Measurements from ENCODE around the gene DUS2. TPM values are rescaled to one million over a fixed set of nuclear protein-coding genes. Genes with fewer than 3 reads are reported as not detected.
"Not testable (repeated sequence)": the region's sequence is repeated elsewhere in the genome, so short reads cannot be mapped to it uniquely, and the experiment has no call there.

DUS2 gene
- total RNA-seq, 4 donors from 2014 or later, result 9.2 to 13.1 (median 11.2) TPM

DNA sequence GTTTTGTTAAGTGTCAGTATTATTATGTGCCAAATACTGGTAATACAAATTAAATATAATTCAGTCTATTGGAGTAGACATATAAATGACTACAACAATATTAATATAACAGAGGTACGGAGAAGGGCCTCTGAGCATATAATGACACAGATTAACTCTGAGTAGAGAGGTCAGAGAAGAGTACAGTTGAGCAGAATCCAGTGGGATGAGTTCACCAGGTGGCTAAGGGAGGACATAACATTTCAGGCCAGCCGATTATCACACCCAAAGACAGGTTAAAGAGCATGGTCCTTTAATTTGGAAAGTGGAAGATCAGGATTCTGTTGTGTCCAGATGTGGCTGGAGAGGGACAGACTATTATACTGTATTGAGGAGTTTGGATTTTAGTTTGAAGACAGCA is 73.4 kb downstream of the DUS2 start:
- in situ Hi-C loops (cut with MboI; ENCODE audit: low pct_ligation_motif_present in 1 of 4, low pct_unique_long_range_greater_than_20kb in 1 of 4, low sequenced_read_pairs in 3 of 4), result loop anchor here in 2 of 4 donors (5.0 to 25.0 kb wide), 2 partner anchors 46 to 141 kb away; partner anchors contain the start of genes ESRP2 (in 1 of the 2) and PLA2G15 (in 1 of the 2)
- H3K27ac ChIP-seq, result no peak overlapping the region
- no peak for TF ChIP-seq POLR2A (IDR thresholded peaks at IDR 0.05)
- no peak for TF ChIP-seq EP300 (IDR thresholded peaks at IDR 0.05; ENCODE audit: low read depth)
- no peak for TF ChIP-seq CTCF (IDR thresholded peaks at IDR 0.05)
- TF ChIP-seq POLR2AphosphoS5 (IDR thresholded peaks at IDR 0.05), result no peak
- H3K9me3 ChIP-seq, result no peaks in the 10 kb centered on the region
- intact Hi-C loops (cut with DNase I; ENCODE audit: low total_unique reads), result no loop called here
- H3K4me3 ChIP-seq, result no peak overlapping the region
- no peaks in the 10 kb centered on the region for H3K27me3 ChIP-seq
- peaks cover 0 to 43% (median 9%) of the 10 kb centered on the region in 4 donors for H3K4me1 ChIP-seq
- DNase-seq, result no peak
- WGBS, 2 donors (ENCODE audit: low coverage in 1 of 2), result 91 to 100% methylated on average over 2 of the region's 2 CpGs
- no peaks in the 10 kb centered on the region for H3K36me3 ChIP-seq

DNA sequence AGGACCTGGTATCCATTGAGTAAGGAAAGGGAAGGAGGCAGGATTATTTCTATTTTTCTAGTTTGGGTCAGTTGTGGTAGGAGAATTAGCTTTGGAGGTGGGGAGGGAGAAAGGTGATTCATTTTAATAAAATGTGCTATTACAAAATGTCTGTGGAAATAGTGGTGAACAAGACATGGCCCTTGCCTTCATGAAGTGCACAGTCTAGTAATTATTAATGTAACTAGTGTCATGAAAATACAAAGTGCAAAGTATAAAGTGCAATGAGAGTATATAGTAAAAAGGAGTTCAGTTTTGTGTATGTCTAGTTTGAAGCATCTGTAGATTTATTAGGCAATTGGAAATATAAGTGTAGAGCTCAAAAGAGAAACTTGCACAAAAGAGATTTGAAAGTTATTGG is 74.0 kb downstream of the DUS2 start:
- in situ Hi-C loops (cut with MboI; ENCODE audit: low pct_ligation_motif_present in 1 of 4, low pct_unique_long_range_greater_than_20kb in 1 of 4, low sequenced_read_pairs in 3 of 4), result loop anchor here in 2 of 4 donors (5.0 to 25.0 kb wide), 2 partner anchors 45 to 140 kb away; partner anchors contain the start of genes ESRP2 (in 1 of the 2) and PLA2G15 (in 1 of the 2)
- no peaks in the 10 kb centered on the region for H3K9me3 ChIP-seq
- intact Hi-C loops (cut with DNase I; ENCODE audit: low total_unique reads), result no loop called here
- H3K4me1 ChIP-seq, result peaks cover 0 to 37% (median 4%) of the 10 kb centered on the region in 4 donors
- TF ChIP-seq POLR2A (IDR thresholded peaks at IDR 0.05) (no peak), EP300 (IDR thresholded peaks at IDR 0.05; ENCODE audit: low read depth) (no peak), POLR2AphosphoS5 (IDR thresholded peaks at IDR 0.05) (no peak), CTCF (IDR thresholded peaks at IDR 0.05) (no peak)
- H3K27me3 ChIP-seq, result no peaks in the 10 kb centered on the region
- H3K36me3 ChIP-seq, result no peaks in the 10 kb centered on the region
- DNase-seq, result no peak
- no peak overlapping the region for H3K4me3 ChIP-seq
- no peak overlapping the region for H3K27ac ChIP-seq

DNA sequence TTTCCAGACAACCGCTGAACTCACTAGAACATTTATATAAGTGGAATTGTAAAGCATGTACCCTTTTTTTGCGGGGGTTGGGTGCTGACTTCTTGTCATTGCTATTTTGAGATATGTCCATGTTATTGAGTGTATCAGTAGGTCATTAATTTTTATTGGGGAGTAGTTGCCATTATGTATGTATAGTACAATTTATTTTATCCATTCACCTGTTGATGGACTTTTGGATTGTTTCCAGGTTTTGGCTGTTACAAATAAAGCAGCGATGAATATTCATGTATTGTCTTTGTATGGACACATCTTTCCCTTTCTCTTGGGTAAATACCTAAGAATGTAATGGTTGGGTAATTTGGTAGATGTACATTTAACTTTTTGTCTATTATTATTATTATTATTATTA is 74.8 kb downstream of the DUS2 start:
- DNase-seq, result no peak
- TF ChIP-seq CTCF (IDR thresholded peaks at IDR 0.05) (no peak), POLR2AphosphoS5 (IDR thresholded peaks at IDR 0.05) (no peak), EP300 (IDR thresholded peaks at IDR 0.05; ENCODE audit: low read depth) (no peak)
- H3K9me3 ChIP-seq, result no peaks in the 10 kb centered on the region
- no peak overlapping the region for H3K4me3 ChIP-seq
- no peaks in the 10 kb centered on the region for H3K36me3 ChIP-seq
- WGBS, 2 donors (ENCODE audit: low coverage in 1 of 2), result 87 to 95% methylated on average over 2 to 3 of the region's 3 CpGs
- peaks cover 0 to 33% (median 2%) of the 10 kb centered on the region in 4 donors for H3K4me1 ChIP-seq
- H3K27ac ChIP-seq, result no peak overlapping the region
- intact Hi-C loops (cut with DNase I; ENCODE audit: low total_unique reads), result no loop called here
- in situ Hi-C loops (cut with MboI; ENCODE audit: low pct_ligation_motif_present in 1 of 4, low pct_unique_long_range_greater_than_20kb in 1 of 4, low sequenced_read_pairs in 3 of 4), result loop anchor here in 2 of 4 donors (5.0 to 25.0 kb wide), 2 partner anchors 44 to 139 kb away; partner anchors contain the start of genes ESRP2 (in 1 of the 2) and PLA2G15 (in 1 of the 2)
- no peaks in the 10 kb centered on the region for H3K27me3 ChIP-seq

DNA sequence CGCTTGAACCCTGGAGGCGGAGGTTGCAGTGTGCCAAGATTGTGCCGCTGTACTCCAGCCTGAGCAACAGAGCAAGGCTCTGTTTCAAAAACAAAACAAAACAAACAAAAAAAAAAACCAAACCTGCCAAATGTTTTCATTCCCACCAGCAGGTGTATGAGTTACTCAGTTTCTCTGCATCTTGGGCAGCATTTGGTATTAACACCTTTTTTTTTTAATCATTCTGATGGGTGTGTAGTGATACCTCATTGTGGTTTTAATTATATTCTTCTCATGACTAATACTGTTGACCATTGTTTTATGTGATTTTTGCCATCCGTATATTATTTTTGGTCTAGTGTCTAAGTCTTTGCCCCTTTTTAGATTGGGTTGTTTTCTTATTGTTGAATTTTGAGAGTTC is 77.4 kb downstream of the DUS2 start:
- Histone ChIP-seq H3K36me3 (no peaks in the 10 kb centered on the region), H3K9me3 (no peaks in the 10 kb centered on the region), H3K27ac (no peak overlapping the region), H3K4me3 (no peak overlapping the region), H3K27me3 (no peaks in the 10 kb centered on the region), H3K4me1 (peaks cover 0 to 11% (median 1%) of the 10 kb centered on the region in 4 donors)
- whole genome bisulfite sequencing, 2 donors (ENCODE audit: low coverage in 1 of 2), result 84 to 89% methylated on average over 4 of the region's 4 CpGs
- in situ Hi-C loops (cut with MboI; ENCODE audit: low pct_ligation_motif_present in 1 of 4, low pct_unique_long_range_greater_than_20kb in 1 of 4, low sequenced_read_pairs in 3 of 4) (no loop called here), intact Hi-C loops (cut with DNase I; ENCODE audit: low total_unique reads) (no loop called here)
- no peak for DNase-seq
- no peak for TF ChIP-seq EP300 (IDR thresholded peaks at IDR 0.05; ENCODE audit: low read depth)

- 90 to 94% methylated on average over 3 of the region's 3 CpGs for WGBS, 2 donors (ENCODE audit: low coverage in 1 of 2)
- H3K9me3 ChIP-seq, result peaks cover 0 to 11% of the 10 kb centered on the region in 2 donors
- no peaks in the 10 kb centered on the region for H3K36me3 ChIP-seq
- no peak for DNase-seq
- H3K27ac ChIP-seq, result no peak overlapping the region
- no peak overlapping the region for H3K4me3 ChIP-seq
- in situ Hi-C loops (cut with MboI; ENCODE audit: low pct_ligation_motif_present in 1 of 4, low pct_unique_long_range_greater_than_20kb in 1 of 4, low sequenced_read_pairs in 3 of 4), result no loop called here
- intact Hi-C loops (cut with DNase I; ENCODE audit: low total_unique reads), result no loop called here
- TF ChIP-seq POLR2A (IDR thresholded peaks at IDR 0.05), result no peak
- TF ChIP-seq CTCF (IDR thresholded peaks at IDR 0.05), result no peak
- TF ChIP-seq EP300 (IDR thresholded peaks at IDR 0.05; ENCODE audit: low read depth), result no peak
- TF ChIP-seq POLR2AphosphoS5 (IDR thresholded peaks at IDR 0.05), result no peak
- H3K27me3 ChIP-seq, result no peaks in the 10 kb centered on the region
- H3K4me1 ChIP-seq, result peaks cover 0 to 17% (median 5%) of the 10 kb centered on the region in 4 donors
These were observed 82.5 kb downstream of the DUS2 start for GRCh38 chr16:68105611-68106010.

GRCh38 chr16:68107230-68107928 is 84.3 kb downstream of the DUS2 start:
- H3K4me1 ChIP-seq, result peaks cover 0 to 16% (median 5%) of the 10 kb centered on the region in 4 donors
- H3K27me3 ChIP-seq; H3K27ac ChIP-seq; in situ Hi-C loops (cut with MboI; ENCODE audit: low pct_ligation_motif_present in 1 of 4, low pct_unique_long_range_greater_than_20kb in 1 of 4, low sequenced_read_pairs in 3 of 4); intact Hi-C loops (cut with DNase I; ENCODE audit: low total_unique reads); DNase-seq; H3K4me3 ChIP-seq; H3K36me3 ChIP-seq: not testable (repeated sequence)
- H3K9me3 ChIP-seq, result peaks cover 0 to 14% of the 10 kb centered on the region in 2 donors
- 59 to 83% methylated on average over 2 to 9 of the region's 9 CpGs for WGBS, 2 donors (ENCODE audit: low coverage in 1 of 2)
